ENCODE results near the gene CTSZ. TPM values are rescaled to one million over a fixed set of nuclear protein-coding genes. Genes with fewer than 3 reads are reported as not detected.

The CTSZ gene
- total RNA-seq, 1 donor from 2014 or later, result 34.2 TPM

- H3K4me2 ChIP-seq, result peak overlapping the region; percentile 88
- H4K20me1 ChIP-seq (ENCODE audit: low read depth), result peaks cover 6% of the 10 kb centered on the region
- Mint-ChIP-seq H3K36me3 (peaks cover 5% of the 10 kb centered on the region), H3K9me3 (no peaks in the 10 kb centered on the region), H3K27me3 (ENCODE audit: insufficient read depth, low read depth) (peaks cover 9% of the 10 kb centered on the region), H3K27ac (no peak overlapping the region), H3K4me3 (peak overlapping the region; percentile 41), H3K4me1 (peaks cover 34% of the 10 kb centered on the region)
- H3K36me3 ChIP-seq, result no peaks in the 10 kb centered on the region
- peak overlapping the region; percentile 56 for H3K4me3 ChIP-seq
- H3F3A ChIP-seq (ENCODE audit: low read depth), result no peaks in the 10 kb centered on the region
- peaks cover 11% of the 10 kb centered on the region for H3K27me3 ChIP-seq
- no peak overlapping the region for H3K27ac ChIP-seq
- no peaks in the 10 kb centered on the region for H3K9me3 ChIP-seq (ENCODE audit: low read depth)
- H2AFZ ChIP-seq (replicated peaks), result peak overlapping the region; percentile 83
- peaks cover 9% of the 10 kb centered on the region for H3K4me1 ChIP-seq
- no peak for DNase-seq (ENCODE audit: low spot score)
- no peak overlapping the region for H3K9ac ChIP-seq
- TF ChIP-seq EZH2phosphoT487 (IDR thresholded peaks at IDR 0.05) (no peak), EZH2 (IDR thresholded peaks at IDR 0.05) (no peak)
- TF ChIP-seq, protein P1, sequence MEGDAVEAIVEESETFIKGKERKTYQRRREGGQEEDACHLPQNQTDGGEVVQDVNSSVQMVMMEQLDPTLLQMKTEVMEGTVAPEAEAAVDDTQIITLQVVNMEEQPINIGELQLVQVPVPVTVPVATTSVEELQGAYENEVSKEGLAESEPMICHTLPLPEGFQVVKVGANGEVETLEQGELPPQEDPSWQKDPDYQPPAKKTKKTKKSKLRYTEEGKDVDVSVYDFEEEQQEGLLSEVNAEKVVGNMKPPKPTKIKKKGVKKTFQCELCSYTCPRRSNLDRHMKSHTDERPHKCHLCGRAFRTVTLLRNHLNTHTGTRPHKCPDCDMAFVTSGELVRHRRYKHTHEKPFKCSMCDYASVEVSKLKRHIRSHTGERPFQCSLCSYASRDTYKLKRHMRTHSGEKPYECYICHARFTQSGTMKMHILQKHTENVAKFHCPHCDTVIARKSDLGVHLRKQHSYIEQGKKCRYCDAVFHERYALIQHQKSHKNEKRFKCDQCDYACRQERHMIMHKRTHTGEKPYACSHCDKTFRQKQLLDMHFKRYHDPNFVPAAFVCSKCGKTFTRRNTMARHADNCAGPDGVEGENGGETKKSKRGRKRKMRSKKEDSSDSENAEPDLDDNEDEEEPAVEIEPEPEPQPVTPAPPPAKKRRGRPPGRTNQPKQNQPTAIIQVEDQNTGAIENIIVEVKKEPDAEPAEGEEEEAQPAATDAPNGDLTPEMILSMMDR (IDR thresholded peaks at IDR 0.05), result no peak
- no peaks in the 10 kb centered on the region for H3K79me2 ChIP-seq (ENCODE audit: low read depth)
Observed at GRCh38 chr20:59006167-59006863, 739 bp downstream of the CTSZ start.

DNA sequence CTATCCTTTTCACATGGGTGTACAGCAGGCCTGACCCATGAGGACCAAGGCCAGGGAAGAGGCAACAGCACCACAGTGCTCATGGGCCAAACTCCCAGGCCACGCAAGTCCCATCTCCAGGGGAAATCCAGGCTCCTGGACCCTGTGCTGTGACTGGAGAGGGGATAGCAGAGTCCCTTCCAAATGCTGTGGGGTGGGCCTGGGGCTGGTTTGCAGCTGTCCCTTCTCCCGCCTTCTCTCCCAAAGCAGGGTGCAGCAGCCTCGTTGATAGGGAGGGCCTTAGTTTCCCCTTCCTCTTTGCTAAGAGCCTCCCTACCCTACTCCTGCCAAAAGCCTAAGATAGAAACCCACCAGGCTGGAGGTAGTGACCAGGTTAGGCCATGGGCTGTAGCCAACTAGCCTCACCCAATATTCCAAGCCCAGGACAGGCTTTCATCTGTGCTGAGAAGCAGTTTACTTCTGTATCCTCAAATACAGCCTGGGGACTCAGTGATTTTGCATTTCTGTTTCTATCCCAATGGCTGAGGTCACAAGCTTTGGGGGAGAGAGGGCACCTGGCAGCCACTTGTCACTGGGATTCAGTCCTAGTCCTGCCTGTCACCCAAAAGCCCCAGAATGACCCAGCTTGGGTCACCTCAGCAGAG, 1.4 kb downstream of the CTSZ start:
- peaks cover 5% of the 10 kb centered on the region for H3K36me3 Mint-ChIP-seq
- H3K4me3 ChIP-seq, result no peak overlapping the region

DNA sequence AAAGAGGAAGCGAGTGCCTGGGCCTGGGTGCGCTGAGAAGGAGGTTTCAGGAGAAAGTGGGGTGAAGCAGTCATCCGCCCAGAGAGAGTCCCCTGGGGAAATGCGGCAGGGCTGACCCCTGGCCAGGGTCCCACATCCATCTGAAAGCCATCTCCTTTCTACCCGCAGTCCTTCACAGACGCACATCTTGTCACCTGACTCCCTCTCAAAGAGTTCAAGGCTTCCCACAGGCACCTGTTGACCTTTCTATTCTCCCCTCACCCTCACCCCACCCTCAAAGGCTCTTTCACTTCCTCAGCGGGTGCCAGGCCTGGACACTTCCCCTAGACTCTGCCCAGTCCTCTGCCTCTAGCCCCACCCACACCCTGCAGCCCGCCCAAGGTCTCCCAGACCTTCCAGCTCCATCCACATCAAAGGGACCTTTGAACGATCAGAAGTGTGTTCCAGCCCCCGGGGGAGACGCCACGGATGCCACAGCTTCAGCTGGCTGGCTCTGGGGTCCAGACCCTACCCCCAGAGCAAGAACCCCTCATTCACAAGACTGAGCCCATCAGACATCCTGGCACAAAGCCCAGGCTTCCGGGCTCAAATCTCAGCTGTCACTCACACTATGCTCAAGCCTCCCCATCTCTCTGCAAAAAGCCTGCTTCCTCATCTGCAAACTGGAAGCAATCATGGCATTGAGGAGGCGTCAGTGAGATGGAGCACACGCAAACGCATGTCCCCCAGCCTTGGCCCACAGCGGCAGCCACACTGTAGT, 2.1 kb downstream of the CTSZ start:
- TF ChIP-seq EZH2 (IDR thresholded peaks at IDR 0.05) (no peak), EZH2phosphoT487 (IDR thresholded peaks at IDR 0.05) (no peak)
- TF ChIP-seq, protein P1 (IDR thresholded peaks at IDR 0.05), result no peak
- no peak overlapping the region for H3K27ac Mint-ChIP-seq
- Histone ChIP-seq H3K4me3 (no peak overlapping the region), H3K27me3 (peaks cover 11% of the 10 kb centered on the region), H3K9me3 (ENCODE audit: low read depth) (no peaks in the 10 kb centered on the region), H3K27ac (no peak overlapping the region), H3K36me3 (no peaks in the 10 kb centered on the region), H3F3A (ENCODE audit: low read depth) (no peaks in the 10 kb centered on the region), H4K20me1 (ENCODE audit: low read depth) (peaks cover 6% of the 10 kb centered on the region), H3K9ac (no peak overlapping the region), H3K4me2 (no peak overlapping the region), H3K79me2 (ENCODE audit: low read depth) (no peaks in the 10 kb centered on the region), H2AFZ (replicated peaks) (no peak overlapping the region), H3K4me1 (peaks cover 3% of the 10 kb centered on the region)
- H3K9me3 Mint-ChIP-seq, result no peaks in the 10 kb centered on the region
- no peak overlapping the region for H3K4me3 Mint-ChIP-seq
- peaks cover 21% of the 10 kb centered on the region for H3K4me1 Mint-ChIP-seq
- no peak for DNase-seq (ENCODE audit: low spot score)
- peaks cover 9% of the 10 kb centered on the region for H3K27me3 Mint-ChIP-seq (ENCODE audit: insufficient read depth, low read depth)
- peaks cover 5% of the 10 kb centered on the region for H3K36me3 Mint-ChIP-seq

More for the DNA sequence above, 1.4 kb downstream of the CTSZ start:
- Histone ChIP-seq H3K9ac (no peak overlapping the region), H3F3A (ENCODE audit: low read depth) (no peaks in the 10 kb centered on the region), H2AFZ (replicated peaks) (no peak overlapping the region), H3K36me3 (no peaks in the 10 kb centered on the region), H4K20me1 (ENCODE audit: low read depth) (peaks cover 6% of the 10 kb centered on the region), H3K27me3 (peaks cover 11% of the 10 kb centered on the region), H3K9me3 (ENCODE audit: low read depth) (no peaks in the 10 kb centered on the region), H3K4me1 (peaks cover 4% of the 10 kb centered on the region), H3K4me2 (peak overlapping the region; percentile 88), H3K27ac (no peak overlapping the region), H3K79me2 (ENCODE audit: low read depth) (no peaks in the 10 kb centered on the region)
- Mint-ChIP-seq H3K27me3 (ENCODE audit: insufficient read depth, low read depth) (peaks cover 9% of the 10 kb centered on the region), H3K27ac (no peak overlapping the region), H3K9me3 (no peaks in the 10 kb centered on the region), H3K4me3 (peak overlapping the region; percentile 41), H3K4me1 (peaks cover 28% of the 10 kb centered on the region)
- TF ChIP-seq EZH2 (IDR thresholded peaks at IDR 0.05) (no peak), EZH2phosphoT487 (IDR thresholded peaks at IDR 0.05) (no peak)
- TF ChIP-seq, protein P1 (IDR thresholded peaks at IDR 0.05), result no peak
- no peak for DNase-seq (ENCODE audit: low spot score)
